ENCODE measurements around the gene SYT8.

DNA sequence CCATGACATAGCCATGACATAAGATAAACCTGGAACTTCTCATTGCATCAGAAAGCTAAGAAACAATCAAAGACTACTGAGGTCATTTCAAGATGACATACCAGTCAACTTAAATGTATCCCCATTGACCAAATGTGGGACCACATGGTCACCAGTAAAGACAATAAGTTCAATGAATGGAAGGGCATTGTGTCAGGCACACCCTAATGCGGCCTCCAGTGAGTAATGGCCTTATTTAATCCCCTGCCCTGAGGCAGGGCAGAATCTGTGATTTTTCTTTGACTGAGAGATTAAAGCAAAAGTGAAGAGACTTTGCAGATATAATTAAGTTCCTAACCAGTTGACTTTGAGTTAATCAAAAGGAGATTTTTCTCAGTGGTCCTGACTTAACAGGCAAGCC is 17.3 kb upstream of the SYT8 start:
- TF ChIP-seq, protein P1, sequence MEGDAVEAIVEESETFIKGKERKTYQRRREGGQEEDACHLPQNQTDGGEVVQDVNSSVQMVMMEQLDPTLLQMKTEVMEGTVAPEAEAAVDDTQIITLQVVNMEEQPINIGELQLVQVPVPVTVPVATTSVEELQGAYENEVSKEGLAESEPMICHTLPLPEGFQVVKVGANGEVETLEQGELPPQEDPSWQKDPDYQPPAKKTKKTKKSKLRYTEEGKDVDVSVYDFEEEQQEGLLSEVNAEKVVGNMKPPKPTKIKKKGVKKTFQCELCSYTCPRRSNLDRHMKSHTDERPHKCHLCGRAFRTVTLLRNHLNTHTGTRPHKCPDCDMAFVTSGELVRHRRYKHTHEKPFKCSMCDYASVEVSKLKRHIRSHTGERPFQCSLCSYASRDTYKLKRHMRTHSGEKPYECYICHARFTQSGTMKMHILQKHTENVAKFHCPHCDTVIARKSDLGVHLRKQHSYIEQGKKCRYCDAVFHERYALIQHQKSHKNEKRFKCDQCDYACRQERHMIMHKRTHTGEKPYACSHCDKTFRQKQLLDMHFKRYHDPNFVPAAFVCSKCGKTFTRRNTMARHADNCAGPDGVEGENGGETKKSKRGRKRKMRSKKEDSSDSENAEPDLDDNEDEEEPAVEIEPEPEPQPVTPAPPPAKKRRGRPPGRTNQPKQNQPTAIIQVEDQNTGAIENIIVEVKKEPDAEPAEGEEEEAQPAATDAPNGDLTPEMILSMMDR (IDR thresholded peaks at IDR 0.05) = no peak
- TF ChIP-seq POLR2AphosphoS5 (IDR thresholded peaks at IDR 0.05) (no peak), POLR2A (IDR thresholded peaks at IDR 0.05) (no peak), EP300 (IDR thresholded peaks at IDR 0.05; ENCODE audit: low read depth) (no peak)

All from transverse colon (tissue), 4 donors.